OCI-LY7 (cell line): ENCODE results near the gene PBX1. TPM values are rescaled to one million over a fixed set of nuclear protein-coding genes. Genes with fewer than 3 reads are reported as not detected.
A peak's percentile ranks its signal among the peaks of the same experiment; 100 is the strongest.

Experiments used
- BruUV-seq: library from RNA; stranded (reverse); fragments of 400-500 nt; replicated peaks from 2 replicates; lab custom pipeline; 2021; lab: Mats Ljungman, UMichigan
- CTCF ChIA-PET: fragments of 300-600 bp; sonication (Branson Sonifier 250); formaldehyde crosslinking; loops from one replicate; lab custom pipeline; 2022; ENCODE audit warnings: antibody characterized with exemption; ENCODE audit not compliant: unreplicated experiment; lab: Charles Lee
- POLR2A ChIA-PET: fragments of 300-600 bp; sonication (Branson Sonifier 250); formaldehyde crosslinking; loops from one replicate; lab custom pipeline; 2022; ENCODE audit warnings: antibody characterized with exemption; lab: Charles Lee
- DNase-seq: peaks from one replicate; pipeline ENCODE4 v3.0.0-alpha.2; 2015; ENCODE audit warnings: low spot score
- H2AFZ ChIP-seq: fragments of 200-600 bp; sonication (generic), shearing (Covaris generic); 2 replicates; pipeline ENCODE4 v1.6.1; 2014; ENCODE audit warnings: mild to moderate bottlenecking, antibody characterized with exemption, low read length, moderate library complexity
- H3K27ac ChIP-seq: fragments of 200-600 bp; sonication (generic); 2 replicates; pipeline ENCODE4 v1.5.1; 2014; ENCODE audit warnings: mixed run types, low read depth, mild to moderate bottlenecking, moderate library complexity, low read length, inconsistent platforms; ENCODE audit not compliant: poor library complexity, severe bottlenecking
- H3K36me3 ChIP-seq: fragments of 200-600 bp; sonication (generic); 2 replicates; pipeline ENCODE4 v1.6.1; 2014; ENCODE audit warnings: mild to moderate bottlenecking, antibody characterized with exemption, low read length, moderate library complexity, mixed read lengths; ENCODE audit not compliant: insufficient read depth
- H3K4me1 ChIP-seq: fragments of 200-600 bp; sonication (generic); 2 replicates; pipeline ENCODE4 v1.5.1; 2014; ENCODE audit warnings: mild to moderate bottlenecking, low read length; ENCODE audit not compliant: insufficient read depth, poor library complexity, severe bottlenecking
- H3K4me2 ChIP-seq: fragments of 200-600 bp; sonication (generic); 2 replicates; pipeline ENCODE4 v1.6.1; 2014; ENCODE audit warnings: mild to moderate bottlenecking, low read length
- H3K4me3 ChIP-seq: fragments of 200-600 bp; sonication (generic); 2 replicates; pipeline ENCODE4 v1.5.1; 2014; ENCODE audit warnings: mild to moderate bottlenecking, low read depth, low read length; ENCODE audit not compliant: poor library complexity, severe bottlenecking
- H3K79me2 ChIP-seq: fragments of 200-600 bp; sonication (generic); 2 replicates; pipeline ENCODE4 v1.6.1; 2016; ENCODE audit warnings: low read depth, mild to moderate bottlenecking, low read length, moderate library complexity, mixed read lengths; ENCODE audit not compliant: insufficient read depth
- H3K9me2 ChIP-seq: fragments of 200-600 bp; sonication (generic); 2 replicates; pipeline ENCODE4 v1.6.1; 2016; ENCODE audit warnings: mild to moderate bottlenecking, low read length, mixed read lengths; ENCODE audit not compliant: insufficient read depth
- H3K9me3 ChIP-seq: fragments of 200-600 bp; sonication (generic); 2 replicates; pipeline ENCODE4 v1.6.1; 2014; ENCODE audit warnings: mild to moderate bottlenecking, mixed run types, low read length, mixed read lengths
- H4K20me1 ChIP-seq: fragments of 200-600 bp; sonication (generic); 2 replicates; pipeline ENCODE4 v1.6.1; 2014; ENCODE audit warnings: mild to moderate bottlenecking, antibody characterized with exemption, low read length, moderate library complexity, mixed read lengths; ENCODE audit not compliant: insufficient read depth
- EZH2phosphoT487 ChIP-seq: fragments of 200-600 bp; sonication (generic); IDR thresholded peaks from 2 replicates; pipeline ENCODE4 v1.6.1; 2018; ENCODE audit warnings: low read depth, borderline replicate concordance, mild to moderate bottlenecking, mixed run types, antibody characterized with exemption, low read length, moderate library complexity, mixed read lengths
- intact Hi-C: fragments of 100-400 bp; cut with micrococcal nuclease; formaldehyde crosslinking; loops from one replicate; pipeline ENCODE4 v1.10.0; 2022; ENCODE audit not compliant: unreplicated experiment
- total RNA-seq, 2 experiments: library from RNA; depleted of rRNA in 1 of 2; stranded (reverse); fragments of >200 nt in 1 of 2; shearing (Covaris generic) in 1 of 2; gene quantifications; 2 replicates each; pipeline ENCODE4 v1.2.3, GENCODE V29; 2014 to 2022
- TF ChIP-seq, protein P1 (sequence below): fragments of 200-600 bp; sonication (generic); conservative IDR thresholded peaks from 2 replicates; pipeline ENCODE4 v1.5.1; 2014; ENCODE audit warnings: mild to moderate bottlenecking, antibody characterized with exemption, low read length, moderate library complexity, mixed read lengths

Gene PBX1
- total RNA-seq, 2 experiments from 2014 or later = not detected

DNA sequence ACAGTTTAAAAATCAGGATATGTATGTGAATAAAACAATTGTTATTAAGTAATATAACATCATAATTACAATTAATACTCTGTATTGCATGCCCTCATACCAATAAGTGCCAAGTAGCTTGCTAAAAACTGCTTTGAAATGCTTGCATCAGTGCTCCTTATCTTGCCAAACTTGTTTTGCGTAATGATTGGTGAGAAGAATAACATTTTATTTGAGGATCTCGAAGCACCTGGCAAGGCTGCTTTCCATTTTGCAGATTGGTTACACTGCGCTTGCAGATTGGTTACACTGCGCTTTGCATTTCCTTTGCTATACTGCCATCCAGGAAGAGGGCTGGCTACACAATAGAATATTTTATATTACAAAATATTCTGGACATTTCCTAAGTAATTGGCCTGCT lies 1.7 kb upstream of the PBX1 start:
- no peak overlapping the region for H3K27ac ChIP-seq
- no peaks in the 10 kb centered on the region for H3K4me1 ChIP-seq
- no peak for TF ChIP-seq EZH2phosphoT487
- TF ChIP-seq, protein P1, sequence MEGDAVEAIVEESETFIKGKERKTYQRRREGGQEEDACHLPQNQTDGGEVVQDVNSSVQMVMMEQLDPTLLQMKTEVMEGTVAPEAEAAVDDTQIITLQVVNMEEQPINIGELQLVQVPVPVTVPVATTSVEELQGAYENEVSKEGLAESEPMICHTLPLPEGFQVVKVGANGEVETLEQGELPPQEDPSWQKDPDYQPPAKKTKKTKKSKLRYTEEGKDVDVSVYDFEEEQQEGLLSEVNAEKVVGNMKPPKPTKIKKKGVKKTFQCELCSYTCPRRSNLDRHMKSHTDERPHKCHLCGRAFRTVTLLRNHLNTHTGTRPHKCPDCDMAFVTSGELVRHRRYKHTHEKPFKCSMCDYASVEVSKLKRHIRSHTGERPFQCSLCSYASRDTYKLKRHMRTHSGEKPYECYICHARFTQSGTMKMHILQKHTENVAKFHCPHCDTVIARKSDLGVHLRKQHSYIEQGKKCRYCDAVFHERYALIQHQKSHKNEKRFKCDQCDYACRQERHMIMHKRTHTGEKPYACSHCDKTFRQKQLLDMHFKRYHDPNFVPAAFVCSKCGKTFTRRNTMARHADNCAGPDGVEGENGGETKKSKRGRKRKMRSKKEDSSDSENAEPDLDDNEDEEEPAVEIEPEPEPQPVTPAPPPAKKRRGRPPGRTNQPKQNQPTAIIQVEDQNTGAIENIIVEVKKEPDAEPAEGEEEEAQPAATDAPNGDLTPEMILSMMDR = no peak
- no peaks in the 10 kb centered on the region for H3K9me3 ChIP-seq
- H3K4me2 ChIP-seq = no peak overlapping the region
- BruUV-seq = no TSS peak
- no peaks in the 10 kb centered on the region for H3K36me3 ChIP-seq
- H4K20me1 ChIP-seq = no peaks in the 10 kb centered on the region
- no peak for DNase-seq
- ChIA-PET POLR2A (no interaction called here), CTCF (no interaction called here)
- no peak overlapping the region for H3K4me3 ChIP-seq
- H3K9me2 ChIP-seq = no peaks in the 10 kb centered on the region
- intact Hi-C loops = no loop called here
- H3K79me2 ChIP-seq = no peaks in the 10 kb centered on the region
- no peak overlapping the region for H2AFZ ChIP-seq

DNA sequence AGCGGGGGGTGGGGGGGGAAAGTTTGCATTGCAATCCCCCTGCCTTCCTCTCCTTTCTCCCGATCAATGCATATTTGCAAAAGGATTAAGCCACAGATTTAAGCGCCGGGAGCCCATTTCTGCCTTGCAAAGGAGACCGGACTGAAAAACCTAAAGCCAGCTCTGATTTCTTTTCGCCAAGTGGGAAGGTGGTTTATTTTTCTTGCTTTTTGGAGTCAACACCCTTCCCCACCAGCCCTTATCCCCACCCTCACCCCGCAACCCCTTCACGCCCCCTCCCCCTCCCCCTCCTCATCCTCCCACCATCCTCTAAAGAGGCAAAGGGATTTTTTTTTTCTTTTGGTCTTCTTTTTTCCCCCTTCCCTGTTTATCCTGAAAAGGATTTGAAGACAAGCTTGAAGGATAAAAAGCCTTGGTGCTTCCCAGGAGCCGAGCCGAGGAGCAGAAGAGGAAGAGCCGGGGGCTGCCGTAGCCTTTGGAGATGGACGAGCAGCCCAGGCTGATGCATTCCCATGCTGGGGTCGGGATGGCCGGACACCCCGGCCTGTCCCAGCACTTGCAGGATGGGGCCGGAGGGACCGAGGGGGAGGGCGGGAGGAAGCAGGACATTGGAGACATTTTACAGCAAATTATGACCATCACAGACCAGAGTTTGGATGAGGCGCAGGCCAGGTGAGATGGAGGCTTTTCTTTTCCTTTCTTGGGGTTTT lies 513 bp downstream of the PBX1 start:
- Histone ChIP-seq H3K9me2 (no peaks in the 10 kb centered on the region), H4K20me1 (no peaks in the 10 kb centered on the region), H3K9me3 (no peaks in the 10 kb centered on the region), H3K4me1 (no peaks in the 10 kb centered on the region), H2AFZ (no peak overlapping the region), H3K4me3 (no peak overlapping the region), H3K36me3 (no peaks in the 10 kb centered on the region), H3K79me2 (no peaks in the 10 kb centered on the region), H3K4me2 (peak overlapping the region; percentile 57; the same call in 1 of the 2 replicates), H3K27ac (no peak overlapping the region)
- ChIA-PET POLR2A (interaction anchor here (0.6 kb wide), 1 partner anchor 1102 kb away, joined by 4 read pairs; no protein-coding TSS in a partner anchor), CTCF (interaction anchor here (0.7 kb wide), 1 partner anchor 126 kb away, joined by 4 read pairs; no protein-coding TSS in a partner anchor)
- TF ChIP-seq EZH2phosphoT487 = no peak
- TF ChIP-seq, protein P1 = no peak
- DNase-seq = no peak
- no TSS peak for BruUV-seq
- intact Hi-C loops = no loop called here

DNA sequence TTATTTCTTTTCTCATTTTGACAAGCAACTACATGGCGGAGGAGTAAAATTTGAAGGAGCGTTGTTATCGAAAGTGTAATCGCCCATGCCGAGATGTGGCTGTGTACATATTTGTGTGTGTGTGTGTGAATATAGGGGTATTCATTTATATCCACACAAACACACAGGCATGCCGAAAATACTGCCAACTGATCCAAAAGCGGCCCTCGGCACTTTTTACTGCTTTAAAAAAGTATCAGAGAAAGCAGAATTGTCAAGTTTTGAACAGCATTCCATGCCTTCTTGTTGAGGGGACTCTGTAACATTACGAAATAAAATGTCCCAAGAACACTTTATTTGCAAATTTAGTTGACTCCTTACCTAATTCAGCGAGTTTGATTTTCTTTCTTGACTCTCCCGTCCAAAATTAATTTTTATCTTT lies 1.1 kb downstream of the PBX1 start:
- DNase-seq = no peak
- TF ChIP-seq EZH2phosphoT487 = no peak
- TF ChIP-seq, protein P1 = no peak
- H3K9me2 ChIP-seq = no peaks in the 10 kb centered on the region
- no peak overlapping the region for H3K4me3 ChIP-seq
- no peaks in the 10 kb centered on the region for H3K36me3 ChIP-seq
- H3K4me2 ChIP-seq = no peak overlapping the region
- ChIA-PET POLR2A (no interaction called here), CTCF (no interaction called here)
- H3K9me3 ChIP-seq = no peaks in the 10 kb centered on the region
- no peak overlapping the region for H3K27ac ChIP-seq
- H3K79me2 ChIP-seq = no peaks in the 10 kb centered on the region
- no peak overlapping the region for H2AFZ ChIP-seq
- H3K4me1 ChIP-seq = no peaks in the 10 kb centered on the region
- intact Hi-C loops = no loop called here
- no TSS peak for BruUV-seq
- H4K20me1 ChIP-seq = no peaks in the 10 kb centered on the region
